Measurements from ENCODE around the gene NR4A1.

The NR4A1 gene

DNA sequence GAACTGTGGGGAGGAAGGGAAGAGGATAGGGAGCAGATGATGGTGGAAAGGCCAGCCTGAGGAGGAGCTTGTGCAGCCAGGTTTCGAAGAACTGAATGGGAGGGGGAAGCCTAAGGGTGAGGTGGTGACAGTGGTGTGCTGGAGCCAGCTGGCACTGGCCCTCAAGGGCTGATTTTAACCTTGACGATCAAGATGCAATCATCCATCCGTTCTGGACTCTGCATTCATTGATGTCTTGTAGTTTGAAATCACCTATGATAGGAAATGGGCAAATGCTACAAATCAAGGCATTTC, 15.8 kb downstream of the NR4A1 start:
- TF ChIP-seq, protein P1, sequence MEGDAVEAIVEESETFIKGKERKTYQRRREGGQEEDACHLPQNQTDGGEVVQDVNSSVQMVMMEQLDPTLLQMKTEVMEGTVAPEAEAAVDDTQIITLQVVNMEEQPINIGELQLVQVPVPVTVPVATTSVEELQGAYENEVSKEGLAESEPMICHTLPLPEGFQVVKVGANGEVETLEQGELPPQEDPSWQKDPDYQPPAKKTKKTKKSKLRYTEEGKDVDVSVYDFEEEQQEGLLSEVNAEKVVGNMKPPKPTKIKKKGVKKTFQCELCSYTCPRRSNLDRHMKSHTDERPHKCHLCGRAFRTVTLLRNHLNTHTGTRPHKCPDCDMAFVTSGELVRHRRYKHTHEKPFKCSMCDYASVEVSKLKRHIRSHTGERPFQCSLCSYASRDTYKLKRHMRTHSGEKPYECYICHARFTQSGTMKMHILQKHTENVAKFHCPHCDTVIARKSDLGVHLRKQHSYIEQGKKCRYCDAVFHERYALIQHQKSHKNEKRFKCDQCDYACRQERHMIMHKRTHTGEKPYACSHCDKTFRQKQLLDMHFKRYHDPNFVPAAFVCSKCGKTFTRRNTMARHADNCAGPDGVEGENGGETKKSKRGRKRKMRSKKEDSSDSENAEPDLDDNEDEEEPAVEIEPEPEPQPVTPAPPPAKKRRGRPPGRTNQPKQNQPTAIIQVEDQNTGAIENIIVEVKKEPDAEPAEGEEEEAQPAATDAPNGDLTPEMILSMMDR (conservative IDR thresholded peaks at IDR 0.05; ENCODE audit: low read depth), result no peak
- ChIA-PET POLR2A (ENCODE audit: low non-redundant PET) (no interaction called here), CTCF (interaction anchor here (0.6 to 4.2 kb wide), 3 partner anchors 23 to 42 kb away, joined by 3 to 29 read pairs (median 10); no protein-coding TSS in a partner anchor)
- DNase-seq (ENCODE audit: low spot score), result no peak
- H3K27ac ChIP-seq, result no peak overlapping the region

DNA sequence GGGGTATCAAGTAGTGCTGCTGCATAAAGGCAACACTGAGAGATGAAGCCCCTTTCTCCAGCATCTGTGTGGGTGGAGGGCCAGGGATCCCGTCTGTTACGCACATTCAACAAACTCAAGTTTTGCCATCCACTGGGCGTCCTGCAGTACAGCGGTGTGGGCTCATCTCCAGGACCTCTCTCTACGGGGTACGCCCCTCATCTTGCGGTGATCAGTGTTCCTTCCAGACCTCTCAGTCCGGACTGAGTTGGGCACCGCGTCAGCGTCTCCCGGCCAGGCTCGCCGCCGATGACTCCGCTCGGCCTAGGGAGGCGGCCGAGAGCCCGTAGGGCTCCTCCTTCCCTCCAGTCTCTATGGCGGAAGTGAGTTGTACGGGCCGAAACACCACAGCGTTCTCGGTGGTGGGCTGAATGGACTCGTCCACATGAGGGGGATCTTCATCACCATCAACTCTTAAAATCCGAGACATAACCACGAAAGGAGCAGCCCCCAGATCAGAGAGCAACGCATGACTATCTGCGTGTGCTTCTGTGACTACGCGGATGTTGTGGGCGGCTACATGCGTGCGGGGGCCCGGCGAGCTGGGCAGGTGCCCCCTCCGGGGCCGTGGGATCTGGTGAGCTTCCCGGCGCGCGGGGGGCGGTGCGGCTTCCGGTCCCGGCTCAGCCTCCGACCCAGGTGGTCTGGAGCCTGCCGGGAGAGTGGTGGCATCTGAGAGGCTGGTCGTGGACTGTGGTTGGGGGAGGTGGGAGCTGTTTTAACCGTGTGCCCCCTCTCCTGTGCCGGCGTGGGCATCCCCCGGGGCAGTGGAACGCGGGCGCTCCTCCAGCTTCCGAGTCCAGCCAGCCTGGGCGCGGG, 18.3 kb downstream of the NR4A1 start, which contains the start of gene ATG101:
Gene ATG101 (plus strand): TSS at position 652 of the 858 bp plus-strand sequence. CDS start 3,673 bp downstream, outside the sequence.
- TF ChIP-seq, protein P1 (conservative IDR thresholded peaks at IDR 0.05; ENCODE audit: low read depth), result peak; percentile 88
- peak; percentile 95 for DNase-seq (ENCODE audit: low spot score)
- peak within 1 kb of the TSS; percentile 78 for H3K27ac ChIP-seq
- CTCF ChIA-PET, result interaction anchor here (0.6 to 4.2 kb wide), 11 partner anchors 13 to 1016 kb away, joined by 3 to 29 read pairs (median 3); no protein-coding TSS in a partner anchor
- POLR2A ChIA-PET (ENCODE audit: low non-redundant PET), result interaction anchor here (0.6 kb wide), 1 partner anchor 74 kb away, joined by 3 read pairs; no protein-coding TSS in a partner anchor

DNA sequence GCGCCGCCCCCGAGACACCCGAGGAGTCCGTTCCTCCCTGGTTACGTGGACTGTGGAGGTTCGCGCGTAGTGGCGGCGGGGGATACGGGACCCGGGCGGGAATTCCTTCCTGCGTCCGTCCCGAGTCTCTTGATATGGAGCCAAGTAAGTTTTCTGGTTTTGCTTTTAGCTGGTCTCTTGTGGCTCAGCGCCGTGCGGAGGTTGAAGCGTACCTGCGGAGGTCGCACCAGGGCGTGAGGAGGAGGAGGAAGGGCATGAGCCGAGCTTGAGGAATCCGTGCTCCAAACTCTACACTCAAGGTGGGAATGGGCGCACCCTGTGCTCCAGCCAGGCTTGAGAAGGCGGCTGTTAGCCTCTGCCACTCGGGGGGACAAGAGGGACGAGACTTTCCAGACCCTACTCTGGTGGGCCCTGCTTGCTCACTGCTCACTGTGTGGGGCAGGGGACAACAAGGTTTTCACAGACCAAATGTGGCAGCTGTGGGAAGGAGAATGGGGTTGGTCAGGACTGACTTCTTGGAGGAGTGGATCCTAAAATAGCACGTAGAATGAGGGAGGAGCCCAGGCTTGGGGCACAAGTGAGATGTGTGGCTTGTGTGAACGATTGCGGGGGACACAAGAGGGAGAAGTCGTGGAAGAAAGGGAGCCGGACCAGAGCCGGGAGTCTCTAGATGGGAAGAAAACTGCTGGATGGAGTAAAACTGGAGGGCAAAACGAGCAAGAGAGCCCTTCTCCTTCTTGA, 19.1 kb downstream of the NR4A1 start:
- TF ChIP-seq, protein P1 (conservative IDR thresholded peaks at IDR 0.05; ENCODE audit: low read depth), result no peak
- DNase-seq (ENCODE audit: low spot score), result peak; percentile 55
- ChIA-PET POLR2A (ENCODE audit: low non-redundant PET) (interaction anchor here (0.6 kb wide), 1 partner anchor 14 kb away, joined by 4 read pairs; no protein-coding TSS in a partner anchor), CTCF (interaction anchor here (0.6 to 4.2 kb wide), 6 partner anchors 12 to 1015 kb away, joined by 3 to 29 read pairs (median 4); no protein-coding TSS in a partner anchor)
- H3K27ac ChIP-seq, result peak overlapping the region; percentile 78

DNA sequence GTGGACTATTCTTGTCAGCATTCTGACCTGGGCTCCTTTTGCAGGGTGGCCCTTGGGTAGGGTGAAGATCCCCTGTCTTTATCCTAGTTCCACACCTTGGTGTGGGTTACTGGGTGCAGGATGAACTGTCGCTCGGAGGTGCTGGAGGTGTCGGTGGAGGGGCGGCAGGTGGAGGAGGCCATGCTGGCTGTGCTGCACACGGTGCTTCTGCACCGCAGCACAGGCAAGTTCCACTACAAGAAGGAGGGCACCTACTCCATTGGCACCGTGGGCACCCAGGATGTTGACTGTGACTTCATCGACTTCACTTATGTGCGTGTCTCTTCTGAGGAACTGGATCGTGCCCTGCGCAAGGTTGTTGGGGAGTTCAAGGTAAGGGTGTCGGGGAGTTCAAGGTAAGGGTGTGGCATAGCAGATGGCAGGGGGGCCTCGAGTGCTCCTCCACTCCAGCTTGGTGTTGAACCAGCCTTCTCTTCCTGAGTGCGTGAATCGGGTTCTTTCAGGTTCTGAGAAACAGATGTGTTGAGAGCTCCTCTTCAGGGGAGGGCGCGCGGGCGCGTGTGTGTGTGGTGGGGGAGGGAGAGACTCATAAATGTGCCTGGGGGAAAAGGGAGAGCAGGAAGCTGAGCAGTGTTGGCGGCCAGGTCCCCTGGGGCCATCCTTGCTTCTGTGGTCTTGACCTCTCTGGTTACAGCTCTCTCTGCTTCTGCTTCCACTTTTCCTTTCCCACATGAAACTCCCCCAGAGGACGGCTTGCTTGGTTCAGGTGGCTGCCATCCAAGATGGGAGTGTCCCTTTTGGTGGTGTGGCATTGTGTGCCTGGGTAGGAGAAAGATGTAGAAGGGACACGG, 22.5 kb downstream of the NR4A1 start:
- no peak overlapping the region for H3K27ac ChIP-seq
- TF ChIP-seq, protein P1 (conservative IDR thresholded peaks at IDR 0.05; ENCODE audit: low read depth), result no peak
- DNase-seq (ENCODE audit: low spot score), result no peak
- ChIA-PET CTCF (interaction anchor here (0.6 to 0.7 kb wide), 2 partner anchors 14 to 46 kb away, joined by 3 read pairs; no protein-coding TSS in a partner anchor), POLR2A (ENCODE audit: low non-redundant PET) (no interaction called here)

DNA sequence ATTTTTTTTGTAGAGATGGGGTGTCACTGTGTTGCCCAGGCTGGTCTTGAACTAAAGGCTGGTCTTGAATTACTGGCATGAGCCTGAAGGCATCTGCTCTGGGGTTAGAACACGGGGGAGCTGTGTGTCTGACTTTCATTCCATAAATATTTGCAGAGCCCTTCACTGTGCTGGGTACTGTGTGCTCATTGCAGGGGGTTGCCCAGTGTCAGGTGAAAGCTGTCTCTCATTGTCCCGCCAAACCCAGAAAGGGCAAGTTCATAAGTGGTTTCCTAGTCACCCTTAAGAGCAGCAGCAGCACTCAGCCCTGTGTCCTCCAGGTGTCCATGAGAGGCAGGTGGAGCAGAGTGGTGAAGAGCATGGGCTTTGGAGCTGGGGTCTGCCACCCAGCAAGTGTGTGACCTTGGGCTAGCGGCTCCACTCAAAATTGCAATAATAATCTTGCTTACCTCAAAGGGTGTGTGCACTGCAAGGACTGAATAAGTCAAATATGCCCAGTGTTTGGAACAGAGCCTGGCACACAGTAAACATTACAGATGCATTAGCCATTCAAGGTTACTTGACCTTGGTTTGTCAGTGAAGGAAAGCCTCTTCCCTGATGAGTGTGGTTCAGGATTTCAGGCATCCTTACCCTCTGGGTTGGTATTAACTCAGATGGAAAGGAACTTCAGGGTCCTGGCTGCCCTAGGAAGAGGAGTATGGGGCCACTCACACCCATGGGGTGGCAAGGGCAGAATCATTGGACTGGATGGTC, 23.9 kb downstream of the NR4A1 start:
- ChIA-PET POLR2A (ENCODE audit: low non-redundant PET) (no interaction called here), CTCF (interaction anchor here (1.0 kb wide), 1 partner anchor 50 kb away, joined by 6 read pairs; no protein-coding TSS in a partner anchor)
- DNase-seq (ENCODE audit: low spot score), result no peak
- TF ChIP-seq, protein P1 (conservative IDR thresholded peaks at IDR 0.05; ENCODE audit: low read depth), result no peak
- H3K27ac ChIP-seq, result no peak overlapping the region
